Lower leg skin (tissue), 3 donors: ENCODE data around the gene HMGA1.

ENCODE experiments used
- POLR2A ChIP-seq, 2 donors: fragments of 450-650 bp; IDR thresholded peaks; one replicate each; pipeline ENCODE4 v1.6.1; 2016 to 2017; ENCODE audit warnings: antibody characterized with exemption in 2 of 2, mild to moderate bottlenecking in 1 of 2, moderate library complexity in 1 of 2
- TF ChIP-seq, protein P1 (sequence below), 3 donors: fragments of 450-650 bp; IDR thresholded peaks; one replicate each; pipeline ENCODE4 v1.5.1; 2016; ENCODE audit warnings: antibody characterized with exemption in 3 of 3, mild to moderate bottlenecking in 3 of 3, moderate library complexity in 2 of 3

- TF ChIP-seq, protein P1, sequence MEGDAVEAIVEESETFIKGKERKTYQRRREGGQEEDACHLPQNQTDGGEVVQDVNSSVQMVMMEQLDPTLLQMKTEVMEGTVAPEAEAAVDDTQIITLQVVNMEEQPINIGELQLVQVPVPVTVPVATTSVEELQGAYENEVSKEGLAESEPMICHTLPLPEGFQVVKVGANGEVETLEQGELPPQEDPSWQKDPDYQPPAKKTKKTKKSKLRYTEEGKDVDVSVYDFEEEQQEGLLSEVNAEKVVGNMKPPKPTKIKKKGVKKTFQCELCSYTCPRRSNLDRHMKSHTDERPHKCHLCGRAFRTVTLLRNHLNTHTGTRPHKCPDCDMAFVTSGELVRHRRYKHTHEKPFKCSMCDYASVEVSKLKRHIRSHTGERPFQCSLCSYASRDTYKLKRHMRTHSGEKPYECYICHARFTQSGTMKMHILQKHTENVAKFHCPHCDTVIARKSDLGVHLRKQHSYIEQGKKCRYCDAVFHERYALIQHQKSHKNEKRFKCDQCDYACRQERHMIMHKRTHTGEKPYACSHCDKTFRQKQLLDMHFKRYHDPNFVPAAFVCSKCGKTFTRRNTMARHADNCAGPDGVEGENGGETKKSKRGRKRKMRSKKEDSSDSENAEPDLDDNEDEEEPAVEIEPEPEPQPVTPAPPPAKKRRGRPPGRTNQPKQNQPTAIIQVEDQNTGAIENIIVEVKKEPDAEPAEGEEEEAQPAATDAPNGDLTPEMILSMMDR (IDR thresholded peaks at IDR 0.05): no peak
- TF ChIP-seq POLR2A (IDR thresholded peaks at IDR 0.05): no peak
These were observed 37.5 kb downstream of the HMGA1 start for GRCh38 chr6:34274129-34274528.
